Omental fat pad (tissue), 4 donors: ENCODE measurements around the gene PDE8B. TPM values are rescaled to one million over a fixed set of nuclear protein-coding genes. Genes with fewer than 3 reads are reported as not detected.

ENCODE experiments used
- ATAC-seq: fragments of 150-250 bp; one replicate; pipeline ENCODE4 v1.9.1; 2016; ENCODE audit warnings: mild to moderate bottlenecking, moderate library complexity; ENCODE audit not compliant: low FRiP score
- DNase-seq: peaks from one replicate; pipeline ENCODE4 v3.0.0-alpha.2; 2019; ENCODE audit warnings: low spot score
- CTCF ChIP-seq, 3 donors: fragments of 450-650 bp; IDR thresholded peaks; one replicate each; pipeline ENCODE4 v1.5.1; 2016 to 2017; ENCODE audit warnings: antibody characterized with exemption in 3 of 3, mild to moderate bottlenecking in 3 of 3, moderate library complexity in 2 of 3
- total RNA-seq, 4 donors: library from RNA; depleted of rRNA; stranded (reverse); fragments of >200 nt; gene quantifications; one replicate each; pipeline ENCODE4 v1.1.0, GENCODE V29; 2016

PDE8B gene
- total RNA-seq, 4 donors from 2014 or later = 20.5 to 53.1 (median 36.9) TPM

DNA sequence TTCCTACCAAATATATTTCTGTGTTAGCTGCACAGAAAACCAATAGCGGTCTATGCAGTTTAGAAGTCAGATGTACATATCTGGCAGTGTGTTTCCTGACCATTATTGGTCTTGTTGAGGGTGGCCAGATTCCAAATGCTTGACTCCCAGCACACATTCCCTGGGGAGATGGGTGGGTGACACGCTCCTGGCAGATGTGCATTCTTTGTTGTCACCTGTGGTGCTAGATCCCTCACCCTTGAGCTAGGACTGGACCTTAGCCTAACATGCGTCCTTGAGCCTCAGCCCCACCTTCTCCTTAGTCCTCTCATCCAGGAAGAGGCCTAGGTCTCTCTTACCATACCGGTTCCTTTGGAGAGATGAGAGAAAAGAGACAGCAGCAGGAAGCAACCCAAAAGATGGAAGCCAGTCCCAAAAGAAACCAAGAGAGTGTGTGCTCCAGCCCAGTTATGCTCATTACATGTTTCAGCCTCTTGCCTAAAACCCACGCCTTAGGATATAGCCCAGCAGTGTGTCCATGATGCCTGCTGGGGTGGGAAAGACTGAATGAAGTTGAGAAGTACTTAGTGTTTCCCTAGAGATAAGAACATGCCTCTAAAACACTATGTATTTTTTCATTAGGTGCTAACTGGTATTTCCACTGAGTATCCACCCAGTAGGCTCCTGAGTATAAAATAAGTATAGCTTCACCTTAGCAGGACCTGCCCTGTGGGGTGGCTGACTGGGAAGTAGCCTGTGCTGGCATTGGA is 116.7 kb downstream of the PDE8B start:
- TF ChIP-seq CTCF (IDR thresholded peaks at IDR 0.05) = no peak
- ATAC-seq = no peak

DNA sequence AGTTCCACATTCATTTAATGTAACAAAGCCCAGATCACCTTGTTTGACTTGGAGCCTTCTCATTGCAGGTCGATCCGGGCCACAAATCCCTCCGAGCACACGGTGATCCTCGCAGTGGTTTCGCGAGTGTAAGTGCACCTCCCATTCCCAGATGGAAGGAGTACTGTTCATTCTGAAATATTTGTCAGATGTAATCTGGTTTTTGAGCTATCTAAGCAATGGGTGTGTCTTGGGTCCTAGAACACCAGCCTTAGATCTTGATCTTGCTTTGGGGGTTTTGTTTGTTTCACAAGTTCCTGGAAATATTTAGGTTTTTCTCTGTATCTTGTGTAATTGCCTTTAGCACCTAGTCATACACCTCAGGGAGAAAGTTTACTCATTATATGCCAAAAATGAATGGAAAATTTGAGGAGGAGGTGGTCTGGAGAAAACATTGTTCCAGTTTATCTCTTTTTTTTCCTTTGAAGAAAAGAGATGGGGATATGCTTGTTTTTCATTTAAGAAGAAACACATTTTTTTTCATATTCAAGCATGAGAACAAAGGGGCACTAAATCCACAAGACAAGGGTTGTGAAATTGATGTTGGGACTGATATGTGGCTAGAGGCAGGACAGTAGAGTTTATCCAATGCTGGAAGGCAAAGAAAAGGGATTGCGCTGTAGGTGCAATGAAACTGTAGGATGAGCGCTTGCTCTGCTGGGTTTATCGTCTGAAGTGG is 118.6 kb downstream of the PDE8B start:
- no peak for TF ChIP-seq CTCF (IDR thresholded peaks at IDR 0.05)
- ATAC-seq (peak; percentile 79), DNase-seq (no peak)

More for the DNA sequence above, 116.7 kb downstream of the PDE8B start:
- DNase-seq = no peak

DNA sequence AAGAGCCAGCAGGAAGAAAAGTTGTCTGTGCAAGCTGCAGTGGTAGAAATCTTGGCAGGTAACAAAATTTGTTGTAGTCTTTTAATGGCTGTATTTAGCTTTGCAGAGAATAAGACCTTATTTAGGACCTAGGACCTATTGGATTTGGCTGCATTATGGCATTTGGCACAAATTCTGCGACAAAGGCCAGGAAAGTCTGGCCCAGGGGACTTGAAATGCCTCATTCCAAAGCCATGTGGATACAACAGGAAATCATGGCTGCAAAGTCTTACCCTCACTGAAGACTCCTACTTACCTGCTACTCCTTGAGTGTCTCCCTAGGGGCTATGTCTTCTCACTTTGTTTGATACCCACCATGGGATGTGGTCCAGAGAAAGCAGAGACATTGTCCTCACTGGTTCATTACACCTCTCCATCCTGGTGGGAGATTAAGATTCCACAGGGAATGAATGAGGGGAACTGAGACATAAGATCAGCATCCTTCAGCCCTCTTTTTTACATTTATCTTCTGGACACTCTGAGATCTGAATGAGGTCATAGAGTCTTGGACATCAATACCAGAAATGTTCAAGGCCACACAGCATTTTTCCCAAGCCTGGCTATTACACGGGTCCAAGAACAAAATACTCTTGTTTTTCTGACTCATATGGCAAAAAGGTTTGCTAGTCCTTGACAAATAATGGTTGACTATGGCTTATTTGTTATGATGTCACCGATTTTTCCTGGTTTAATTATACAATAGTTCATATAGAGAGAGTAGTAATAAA is 119.4 kb downstream of the PDE8B start:
- TF ChIP-seq CTCF (IDR thresholded peaks at IDR 0.05) = no peak
- ATAC-seq = no peak
- no peak for DNase-seq

- no peak for ATAC-seq
- no peak for TF ChIP-seq CTCF (IDR thresholded peaks at IDR 0.05)
- DNase-seq = no peak
Measured at GRCh38 chr5:77333036-77333435, 122.6 kb downstream of the PDE8B start.

- DNase-seq = no peak
- ATAC-seq = no peak
- no peak for TF ChIP-seq CTCF (IDR thresholded peaks at IDR 0.05)
Measured at GRCh38 chr5:77333451-77334123, 123.1 kb downstream of the PDE8B start.

- TF ChIP-seq CTCF (IDR thresholded peaks at IDR 0.05) = no peak
- ATAC-seq = no peak
- DNase-seq = no peak
Measured at GRCh38 chr5:77337246-77337645, 126.8 kb downstream of the PDE8B start.
